Activated CD4-positive, CD25-positive, alpha-beta regulatory T cell (primary cell): ENCODE data around the gene SULT2B1.
"Not testable (repeated sequence)": the region's sequence is repeated elsewhere in the genome, so short reads cannot be mapped to it uniquely, and the experiment has no call there.

Experiments used
- DNase-seq, 4 experiments: peaks; one replicate each; lab custom pipeline; 2025; lab: John Stamatoyannopoulos, UW

The SULT2B1 gene

DNA sequence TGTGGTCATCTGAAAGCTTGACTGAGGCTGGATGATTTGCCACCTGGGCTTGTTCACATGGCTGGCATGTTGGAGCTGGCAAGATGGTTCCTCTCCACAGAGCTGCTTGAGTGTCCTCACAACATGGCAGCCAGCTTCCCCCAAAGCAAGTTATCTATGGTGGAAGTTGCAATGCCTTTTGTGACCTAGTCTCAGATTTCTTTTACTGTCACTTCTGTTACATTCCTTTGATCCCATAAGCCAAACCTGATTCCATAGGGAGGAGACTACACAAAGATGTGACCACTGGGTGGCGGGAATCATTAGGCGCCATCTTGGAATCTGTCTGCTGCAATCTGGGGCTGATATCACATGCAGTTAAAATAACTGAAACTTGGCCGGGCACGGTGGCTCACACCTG, 22.8 kb upstream of the SULT2B1 start:
- no peak for DNase-seq

GRCh38 chr19:48530066-48530720, 21.8 kb upstream of the SULT2B1 start:
- no peak for DNase-seq

DNA sequence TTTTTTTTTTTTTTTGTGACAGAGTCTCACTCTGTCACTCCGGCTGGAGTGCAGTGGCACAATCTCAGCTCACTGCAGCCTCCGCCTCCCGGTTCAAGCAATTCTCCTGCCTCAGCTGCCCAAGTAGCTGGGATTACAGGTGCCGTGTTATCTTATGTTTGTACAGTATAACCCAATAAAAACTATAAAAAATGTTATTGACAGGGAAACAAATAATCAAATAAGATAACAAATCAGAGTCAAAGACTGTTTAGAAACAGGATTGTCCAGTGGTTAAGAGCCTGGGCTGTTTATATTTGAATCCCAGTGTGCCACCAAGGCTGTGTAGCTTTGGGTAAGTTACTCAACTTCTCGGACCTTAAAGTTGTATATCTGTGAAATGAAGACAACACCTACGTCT, 21.2 kb upstream of the SULT2B1 start:
- no peak for DNase-seq

DNA sequence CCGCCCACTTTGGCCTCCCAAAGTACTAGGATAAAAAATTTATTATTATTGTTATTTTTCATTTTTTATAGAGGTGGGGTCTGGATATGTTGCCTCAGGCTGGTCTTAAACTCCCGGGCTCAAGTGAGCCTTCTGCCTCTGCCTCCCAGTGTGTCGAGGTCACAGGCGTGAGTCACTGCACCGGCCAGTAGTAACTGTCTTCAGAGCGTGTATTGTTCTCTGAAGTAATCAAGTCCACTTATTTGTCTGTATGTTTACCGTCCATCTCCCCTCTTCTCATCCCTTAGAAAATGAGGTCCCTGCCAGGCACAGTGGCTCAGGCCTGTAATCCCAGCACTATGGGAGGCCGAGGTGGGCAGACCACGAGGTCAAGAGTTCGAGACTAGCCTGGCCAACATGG, 18.2 kb upstream of the SULT2B1 start:
- no peak for DNase-seq

- DNase-seq: no peak
Observed at GRCh38 chr19:48537541-48537940, 14.4 kb upstream of the SULT2B1 start.

DNA sequence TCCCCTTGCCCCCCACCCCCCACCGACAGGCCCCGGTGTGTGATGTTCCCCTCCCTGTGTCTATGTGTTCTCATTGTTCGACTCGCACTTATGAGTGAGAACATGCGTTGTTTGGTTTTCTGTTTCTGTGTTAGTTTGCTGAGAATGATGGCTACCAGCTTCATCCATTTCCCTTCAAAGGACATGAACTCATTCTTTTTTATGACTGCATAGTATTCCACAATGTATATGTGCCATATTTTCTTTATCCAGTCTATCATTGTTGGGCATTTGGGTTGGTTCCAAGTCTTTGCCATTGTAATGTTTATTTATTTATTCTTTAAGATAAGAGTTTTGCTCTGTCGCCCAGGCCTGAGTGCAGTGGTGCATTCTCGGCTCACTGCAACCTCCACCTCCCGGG, 13.9 kb upstream of the SULT2B1 start:
- not testable (repeated sequence) for DNase-seq

- DNase-seq: no peak
Observed at GRCh38 chr19:48539503-48540096, 12.4 kb upstream of the SULT2B1 start.

DNA sequence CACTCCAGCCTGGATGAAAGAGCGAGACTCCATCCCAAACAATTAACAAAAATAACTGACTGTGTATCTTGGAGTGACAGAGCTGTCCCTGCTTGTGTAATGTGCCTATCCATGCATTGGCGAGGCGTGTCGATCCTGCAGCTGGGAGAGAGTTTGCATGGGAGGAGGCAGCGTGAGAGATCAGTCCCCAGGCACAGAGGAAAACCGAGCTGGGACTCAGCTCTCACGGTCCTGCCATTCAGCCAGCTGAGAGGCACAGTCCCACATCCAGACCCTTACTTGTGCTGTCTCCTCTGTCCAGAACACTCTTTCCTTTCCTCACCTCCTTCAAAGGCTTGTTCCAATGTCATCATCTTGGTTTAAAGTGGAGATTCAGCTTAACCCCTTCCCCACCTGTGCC, 11.9 kb upstream of the SULT2B1 start:
- DNase-seq: no peak

- DNase-seq: no peak
Observed at GRCh38 chr19:48541813-48542212, 10.2 kb upstream of the SULT2B1 start.

DNA sequence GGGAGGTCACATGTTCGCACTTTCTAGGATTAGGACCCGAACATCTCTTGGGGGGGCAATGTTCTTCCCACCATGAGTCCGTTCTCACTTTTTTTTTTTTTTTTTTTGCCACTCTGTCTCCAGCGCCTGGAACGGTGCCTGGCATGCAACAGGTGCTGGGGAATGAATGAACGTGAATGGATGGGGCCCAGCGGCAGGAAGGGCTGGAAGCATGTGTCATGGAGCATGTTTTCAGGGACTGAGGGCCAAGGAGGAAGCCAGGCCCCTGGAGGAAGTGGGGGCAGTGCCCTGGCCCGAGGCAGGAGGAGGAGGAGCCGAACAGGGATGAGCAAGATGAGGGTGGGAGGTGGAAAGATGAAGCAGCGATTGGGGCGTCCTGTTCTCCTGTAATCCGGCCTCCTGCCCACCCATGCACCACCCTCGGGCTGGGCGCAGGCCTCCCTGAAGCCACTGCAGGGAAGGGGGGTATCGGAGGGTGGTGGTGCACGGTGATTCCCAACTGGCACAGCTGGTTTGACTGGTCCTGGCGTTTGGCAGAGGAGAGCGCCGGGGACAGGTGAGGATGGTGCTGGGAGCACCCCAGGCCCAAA, 8.8 kb upstream of the SULT2B1 start:
- DNase-seq: no peak

GRCh38 chr19:48544856-48545750, 6.9 kb upstream of the SULT2B1 start:
- DNase-seq: no peak

DNA sequence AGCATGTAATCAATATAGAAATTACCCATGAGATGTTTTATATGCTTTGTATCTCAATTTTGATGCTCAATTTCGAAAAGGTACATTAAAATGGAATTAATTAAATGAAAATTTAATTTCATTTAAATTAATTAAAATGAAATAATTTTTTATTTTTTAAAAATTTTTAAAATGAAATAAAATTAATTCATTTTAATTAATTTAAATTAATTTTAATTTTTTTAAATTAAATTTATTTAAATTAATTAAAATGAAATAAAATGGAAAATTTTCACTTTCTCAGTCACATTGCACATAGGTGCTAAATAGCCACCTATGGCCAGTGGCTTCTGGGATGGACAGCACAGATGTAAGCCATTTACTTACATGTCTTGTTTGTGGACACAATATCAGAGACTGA, 4.2 kb upstream of the SULT2B1 start:
- DNase-seq: no peak

GRCh38 chr19:48548253-48548911, 3.6 kb upstream of the SULT2B1 start:
- DNase-seq: no peak

DNA sequence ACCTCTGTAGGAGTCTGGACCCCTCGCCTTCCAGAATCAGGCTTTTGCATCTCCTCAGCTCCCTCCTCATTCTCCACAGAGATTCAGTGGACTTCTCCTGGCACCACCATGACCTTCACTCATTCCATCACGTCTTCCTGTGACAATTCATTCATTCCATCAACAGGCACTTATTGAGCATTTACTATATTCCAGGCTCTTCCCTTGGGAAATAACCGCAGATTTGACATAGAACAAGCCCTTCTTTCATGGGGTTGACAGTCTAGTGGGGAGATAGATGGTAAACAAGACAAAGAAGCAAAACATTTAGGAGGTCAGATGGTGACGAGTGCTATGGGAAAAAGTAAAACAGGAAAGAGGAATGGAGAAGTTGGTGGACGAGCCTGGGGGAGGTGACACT, 2.6 kb upstream of the SULT2B1 start:
- no peak for DNase-seq

GRCh38 chr19:48552406-48553322, 692 bp downstream of the SULT2B1 start:
- DNase-seq: no peak

GRCh38 chr19:48553676-48554384, 1.9 kb downstream of the SULT2B1 start:
- DNase-seq: no peak

- DNase-seq: no peak
Observed at GRCh38 chr19:48554385-48555091, 2.6 kb downstream of the SULT2B1 start.

DNA sequence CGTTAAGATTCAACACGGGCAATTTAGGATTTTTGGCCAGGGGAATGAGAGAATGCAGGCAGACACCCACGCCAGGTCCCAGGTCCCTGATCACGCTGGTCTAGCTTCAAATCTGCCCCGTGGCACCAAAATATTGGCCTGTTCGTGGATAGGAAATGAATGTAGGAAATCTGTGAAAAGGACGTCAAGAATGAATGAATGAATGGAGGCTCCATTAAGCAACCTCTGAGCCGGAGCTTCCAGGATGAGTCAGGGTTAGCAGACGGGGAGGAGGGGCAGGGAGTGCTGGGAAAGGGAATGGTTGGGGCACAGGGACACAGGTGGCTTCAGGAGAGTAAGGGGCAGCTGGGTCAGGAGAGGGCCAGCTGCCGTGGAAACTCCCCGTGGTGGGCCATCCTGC, 4.2 kb downstream of the SULT2B1 start:
- DNase-seq: no peak

DNA sequence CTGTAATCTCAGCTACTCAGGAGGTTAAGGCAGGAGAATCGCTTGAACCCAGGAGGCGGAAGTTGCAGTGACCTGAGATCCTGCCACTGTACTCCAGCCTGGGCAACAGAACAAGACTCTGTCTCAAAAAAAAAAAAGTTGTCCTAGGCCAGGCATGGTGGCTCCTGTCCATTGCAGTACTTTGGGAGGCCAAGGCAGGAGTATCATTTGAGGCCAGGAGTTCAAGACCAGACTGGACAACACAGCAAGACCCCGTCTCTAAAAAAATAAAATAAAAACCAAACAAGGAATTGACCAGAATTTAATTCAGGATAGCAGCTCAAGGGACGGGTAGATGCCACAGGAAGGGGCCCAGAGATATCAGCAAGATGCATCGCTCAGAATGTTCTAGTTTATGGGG, 4.9 kb downstream of the SULT2B1 start:
- DNase-seq: no peak
